ENCODE measurements around the gene DAB1.

Gene DAB1

DNA sequence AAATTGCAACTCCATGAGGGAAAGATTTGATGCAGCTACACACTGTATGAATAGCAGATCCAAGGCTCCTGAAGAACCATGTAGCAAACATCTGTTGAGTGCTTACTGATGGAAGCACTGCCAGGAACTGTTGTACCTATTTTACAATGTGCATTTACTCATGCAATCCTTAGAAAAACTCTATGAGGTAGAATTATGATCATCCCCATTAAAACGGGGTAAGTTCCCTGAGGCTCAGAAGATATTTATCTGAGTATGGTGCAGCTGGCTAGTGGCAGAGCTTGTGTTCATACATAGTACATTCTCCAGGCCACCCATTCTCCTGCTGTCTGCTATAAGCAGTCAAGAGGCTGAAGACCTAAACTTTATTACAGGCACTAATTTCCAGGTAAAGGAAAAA, 403.6 kb downstream of the DAB1 start:
- no peak for DNase-seq (ENCODE audit: low read depth)

GRCh38 chr1:57019236-57019839, 404.5 kb downstream of the DAB1 start:
- no peak for DNase-seq (ENCODE audit: low read depth)

GRCh38 chr1:57018119-57018518, 405.7 kb downstream of the DAB1 start:
- no peak for DNase-seq (ENCODE audit: low read depth)

- no peak for DNase-seq (ENCODE audit: low read depth)
These were observed 406.1 kb downstream of the DAB1 start for GRCh38 chr1:57017717-57018116.

- DNase-seq (ENCODE audit: low read depth): no peak
These were observed 406.7 kb downstream of the DAB1 start for GRCh38 chr1:57017200-57017599.

DNA sequence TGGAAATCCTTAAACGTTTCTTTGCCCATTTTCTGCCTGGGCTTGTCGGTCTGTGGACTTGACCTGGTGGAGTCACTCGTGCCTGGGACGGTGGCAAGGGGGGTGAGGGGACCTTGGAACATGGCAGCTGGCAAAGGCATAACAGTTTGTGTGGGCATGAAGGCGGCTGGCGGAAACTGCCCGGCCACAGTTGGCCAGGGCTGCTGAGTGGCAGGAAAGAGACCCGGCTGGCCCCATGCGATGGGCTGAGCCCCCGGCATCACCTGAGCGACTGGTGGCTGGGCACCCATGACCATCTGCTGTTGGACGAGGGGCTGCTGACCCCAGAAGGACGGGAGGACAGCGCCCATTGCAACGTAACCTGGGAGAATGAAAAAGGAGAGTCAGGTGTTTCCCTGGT, 408.8 kb downstream of the DAB1 start:
- DNase-seq (ENCODE audit: low read depth): no peak

DNA sequence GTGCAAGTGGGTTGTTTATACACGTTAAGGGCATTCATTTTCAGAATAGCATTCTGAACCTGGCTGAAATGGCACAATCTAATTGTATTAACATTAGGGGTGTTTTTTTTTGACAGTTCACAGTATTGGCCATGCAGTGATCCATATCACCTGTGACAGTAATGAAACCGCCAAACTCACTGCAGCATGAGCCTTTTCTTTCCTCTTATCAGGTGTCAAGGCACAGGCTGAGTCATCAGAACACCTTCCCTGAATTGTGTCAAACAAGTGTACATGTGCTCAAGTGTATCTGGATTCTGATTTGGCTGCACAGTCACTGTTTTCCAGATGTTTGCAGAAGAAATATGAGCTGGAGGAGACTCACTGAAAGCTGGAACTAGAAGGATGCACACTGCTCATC, 410.3 kb downstream of the DAB1 start:
- DNase-seq (ENCODE audit: low read depth): no peak

DNA sequence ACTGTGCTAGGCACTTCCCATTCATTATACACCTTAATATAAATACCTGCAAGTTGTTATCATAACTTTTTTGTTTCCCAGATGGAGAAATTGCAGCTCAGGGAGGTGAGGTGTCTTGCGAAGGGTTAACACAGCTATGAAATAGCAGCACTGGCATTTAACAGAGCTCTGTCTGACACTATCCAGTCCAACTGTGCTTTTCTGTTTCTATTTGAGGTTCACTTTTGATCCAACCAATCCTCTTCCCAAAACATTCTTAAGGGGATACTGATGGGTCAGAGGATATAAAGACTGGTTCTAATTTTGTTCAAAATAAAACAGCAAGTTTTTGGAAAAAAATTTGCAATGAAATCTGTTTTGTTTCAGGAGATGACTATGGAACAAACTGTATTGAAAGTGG, 411.5 kb downstream of the DAB1 start:
- DNase-seq (ENCODE audit: low read depth): no peak

GRCh38 chr1:57010511-57010910, 413.3 kb downstream of the DAB1 start:
- DNase-seq (ENCODE audit: low read depth): no peak

DNA sequence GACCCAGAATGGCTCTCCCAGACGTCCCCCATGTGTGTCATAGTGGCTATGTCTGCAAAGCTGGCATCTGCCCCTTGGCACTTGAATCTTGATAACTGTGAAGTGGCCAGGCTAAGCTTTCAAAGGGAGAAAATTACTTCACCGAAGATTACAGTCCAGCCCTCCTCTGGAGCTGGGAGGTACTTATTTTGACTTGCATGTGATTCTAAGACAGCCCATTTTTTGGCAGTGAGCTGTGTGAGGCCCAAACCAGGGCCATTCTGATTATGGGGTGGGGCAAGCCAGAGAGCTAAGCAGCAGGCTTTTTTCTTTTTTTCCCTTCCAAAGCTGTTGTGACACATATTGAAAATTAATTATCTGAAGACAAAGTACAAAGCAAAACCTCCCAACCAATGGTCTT, 415.9 kb downstream of the DAB1 start:
- no peak for DNase-seq (ENCODE audit: low read depth)

- DNase-seq (ENCODE audit: low read depth): no peak
These were observed 416.4 kb downstream of the DAB1 start for GRCh38 chr1:57007472-57007871.

DNA sequence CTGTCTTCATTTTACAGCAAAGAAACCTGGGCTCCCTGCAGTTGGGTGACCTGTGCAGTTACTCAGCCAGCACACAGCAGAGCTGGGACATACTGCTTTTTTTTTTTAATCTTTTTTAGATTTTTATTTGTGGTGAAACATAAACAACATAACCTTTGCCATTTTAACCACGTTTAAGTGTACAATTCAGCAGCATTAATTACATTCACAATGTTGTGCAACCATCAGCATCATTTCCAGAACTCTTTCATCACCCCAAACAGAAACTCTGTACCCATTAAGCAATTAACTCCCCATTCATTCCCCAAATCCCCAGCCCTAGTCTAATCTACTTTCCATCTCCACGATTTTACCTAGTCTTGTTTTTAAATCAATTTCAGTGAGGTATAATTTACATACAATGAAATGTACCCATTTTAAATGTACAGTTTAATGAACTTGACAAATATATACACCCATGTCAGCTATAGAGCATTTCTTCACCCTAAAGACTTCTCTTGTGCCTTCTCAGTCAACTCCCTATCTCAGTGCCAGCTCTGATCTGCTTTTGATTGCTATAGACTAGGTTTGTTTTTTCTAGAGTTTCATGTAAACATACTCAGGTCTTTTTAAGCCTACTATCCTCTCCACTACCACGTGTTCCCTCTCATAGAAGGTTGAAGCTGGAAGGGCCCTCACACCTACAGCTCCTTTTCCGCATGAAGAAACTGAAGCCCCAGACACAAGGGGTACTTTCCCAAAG, 420.3 kb downstream of the DAB1 start:
- DNase-seq (ENCODE audit: low read depth): no peak

- no peak for DNase-seq (ENCODE audit: low read depth)
These were observed 428.3 kb downstream of the DAB1 start for GRCh38 chr1:56995414-56996100.

DNA sequence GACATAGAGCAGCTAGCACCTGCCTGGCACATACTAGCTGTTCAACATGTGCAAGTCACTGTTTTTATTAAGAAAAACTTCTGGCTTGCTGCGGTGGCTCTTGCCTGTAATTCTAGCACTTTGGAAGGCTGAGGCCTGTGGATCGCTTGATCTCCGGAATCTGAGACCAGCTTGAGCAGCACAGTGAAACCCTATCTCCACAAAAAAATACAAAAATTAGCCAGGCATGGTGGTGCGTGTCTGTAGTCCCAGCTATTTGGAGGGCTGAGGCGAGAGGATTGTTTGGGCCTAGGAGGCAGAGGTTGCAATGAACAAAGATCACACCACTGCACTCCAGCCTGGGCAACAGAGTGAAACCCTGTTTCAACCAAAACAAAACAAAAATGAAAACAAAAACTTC, 430.4 kb downstream of the DAB1 start:
- no peak for DNase-seq (ENCODE audit: low read depth)

DNA sequence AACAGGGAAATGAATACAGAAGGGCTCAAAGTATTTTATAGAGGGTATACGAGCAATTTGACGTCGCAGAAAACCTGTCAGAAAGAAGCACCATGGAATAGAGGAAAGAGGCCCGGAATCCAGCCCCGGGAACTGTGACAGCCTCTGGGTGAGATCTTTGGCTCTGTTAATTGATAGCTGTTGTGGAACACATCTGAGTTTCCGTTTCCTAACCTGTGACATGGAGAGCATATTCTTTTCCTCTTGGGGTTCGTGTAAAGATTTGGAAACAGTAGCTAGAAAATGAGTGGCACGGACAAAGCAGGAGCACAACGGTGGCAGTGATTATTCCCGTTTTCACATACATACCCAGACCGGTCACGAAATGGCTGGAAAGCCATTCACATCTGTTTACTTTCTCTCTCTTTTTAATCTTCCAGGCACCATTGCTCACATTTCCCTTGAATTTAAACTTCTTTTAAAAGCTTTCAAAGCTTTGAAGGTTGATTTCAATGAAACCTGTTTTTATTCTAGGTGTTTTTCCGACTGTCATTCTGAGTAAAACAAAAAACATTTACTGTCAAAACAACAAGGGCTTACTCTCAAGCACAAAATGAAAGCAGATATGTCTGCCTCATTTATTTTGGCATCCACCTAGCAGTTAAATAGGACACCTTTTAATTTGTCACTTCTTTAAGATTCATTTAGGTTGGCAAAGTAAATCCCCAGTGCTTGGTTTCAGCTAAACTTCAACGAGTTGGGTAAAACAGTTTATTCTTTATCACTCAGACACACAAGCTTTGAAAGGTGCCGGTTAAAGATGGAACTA, 431.3 kb downstream of the DAB1 start:
- DNase-seq (ENCODE audit: low read depth): no peak

DNA sequence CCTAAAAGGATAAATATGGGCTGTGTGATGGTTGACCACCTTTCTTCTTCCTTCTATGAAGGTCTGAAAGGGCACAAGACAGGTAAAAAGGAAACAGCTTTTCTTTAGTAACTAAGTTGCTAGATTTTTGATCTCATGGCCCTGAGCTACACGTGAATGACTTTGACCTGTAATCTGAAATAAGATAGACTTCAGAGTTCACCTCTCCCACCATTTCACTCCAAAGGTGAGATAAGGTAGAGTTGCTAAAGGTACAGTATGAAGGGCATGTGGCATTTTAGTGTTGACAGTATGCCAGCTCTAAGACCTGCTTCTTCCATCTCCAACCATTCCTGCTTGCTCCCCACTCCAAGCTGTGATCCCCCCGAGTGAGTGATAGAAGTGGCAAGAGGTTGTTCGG, 432.3 kb downstream of the DAB1 start:
- DNase-seq (ENCODE audit: low read depth): no peak

DNA sequence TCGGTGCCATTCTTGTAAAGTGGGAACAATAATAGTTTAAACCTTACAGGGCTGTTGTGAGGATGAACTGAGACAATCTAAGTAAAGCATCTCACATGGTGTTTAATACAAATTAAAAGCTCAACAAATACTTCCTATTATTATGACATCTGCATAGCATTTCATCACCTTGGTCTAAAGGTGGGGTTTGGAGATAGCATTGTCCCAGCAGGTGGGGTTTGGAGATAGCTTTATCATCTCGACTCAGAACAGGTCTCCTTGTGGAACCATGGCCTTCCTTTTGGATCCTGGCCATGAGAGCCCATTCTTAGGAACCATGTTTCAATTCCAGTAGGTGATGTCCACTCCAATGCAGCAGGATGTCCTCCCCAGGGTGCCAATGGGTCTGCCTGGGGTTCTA, 437.5 kb downstream of the DAB1 start:
- no peak for DNase-seq (ENCODE audit: low read depth)

DNA sequence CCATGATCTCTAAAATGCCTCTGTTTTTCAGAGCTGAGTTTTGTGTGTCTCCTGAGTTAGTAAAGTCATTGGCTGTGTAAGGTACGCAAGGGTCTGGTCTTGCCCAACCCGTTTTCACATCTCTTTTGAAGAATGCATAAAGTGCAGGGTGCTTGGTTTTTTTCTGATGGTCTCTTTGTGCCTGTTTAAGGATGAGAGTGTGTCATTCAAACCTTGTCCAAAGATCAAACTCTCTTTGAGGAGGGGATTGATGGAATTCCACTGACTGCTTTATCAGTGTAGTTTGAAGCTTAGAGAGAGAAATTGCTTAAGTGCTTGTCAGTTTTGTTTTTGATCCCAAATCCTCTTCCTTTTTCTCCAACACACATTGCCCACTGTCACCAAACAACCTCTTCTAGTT, 438.0 kb downstream of the DAB1 start:
- no peak for DNase-seq (ENCODE audit: low read depth)

GRCh38 chr1:56983484-56983883, 440.4 kb downstream of the DAB1 start:
- no peak for DNase-seq (ENCODE audit: low read depth)

- DNase-seq (ENCODE audit: low read depth): no peak
These were observed 443.7 kb downstream of the DAB1 start for GRCh38 chr1:56979986-56980755.

DNA sequence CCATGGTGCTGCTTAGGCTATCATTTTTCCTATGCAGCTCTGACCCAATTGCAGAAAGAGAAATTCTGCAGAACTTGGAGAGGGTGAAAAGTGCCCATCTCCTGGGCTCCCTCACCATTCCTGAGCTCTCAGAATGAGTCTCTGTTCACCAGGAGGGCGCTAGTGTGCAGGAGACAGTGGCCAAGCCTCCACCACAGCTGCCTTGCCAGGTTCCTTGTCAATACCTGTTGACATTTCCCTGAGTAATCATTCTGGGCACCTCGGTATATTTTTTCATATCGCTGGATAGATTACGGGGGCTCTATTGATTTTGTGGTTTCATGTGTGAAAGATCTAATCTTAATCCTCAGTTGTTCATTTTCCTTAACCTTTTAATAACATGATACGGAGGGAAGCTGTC, 445.0 kb downstream of the DAB1 start:
- no peak for DNase-seq (ENCODE audit: low read depth)

- DNase-seq (ENCODE audit: low read depth): no peak
These were observed 445.9 kb downstream of the DAB1 start for GRCh38 chr1:56977910-56978309.

Measured in T follicular helper cell (primary cell).